GM12801 (cell line): ENCODE measurements around the gene EED.

ENCODE experiments used
- CTCF ChIP-seq: IDR thresholded peaks from one replicate; pipeline ENCODE4 v1.5.1; 2011; ENCODE audit warnings: control low read depth; ENCODE audit not compliant: insufficient read length; ENCODE audit errors: extremely low read depth

EED gene

GRCh38 chr11:86201371-86201884 is 43.1 kb upstream of the EED start:
- TF ChIP-seq CTCF = no peak

GRCh38 chr11:86202013-86202336 is 42.6 kb upstream of the EED start:
- TF ChIP-seq CTCF = no peak

- no peak for TF ChIP-seq CTCF
These were observed 40.2 kb upstream of the EED start for GRCh38 chr11:86204356-86204755.

GRCh38 chr11:86205421-86206336 is 38.9 kb upstream of the EED start:
- TF ChIP-seq CTCF = no peak

GRCh38 chr11:86206337-86206695 is 38.2 kb upstream of the EED start:
- no peak for TF ChIP-seq CTCF

GRCh38 chr11:86207413-86207812 is 37.1 kb upstream of the EED start:
- no peak for TF ChIP-seq CTCF

- no peak for TF ChIP-seq CTCF
These were observed 36.0 kb upstream of the EED start for GRCh38 chr11:86208572-86208971.
